ENCODE measurements around the gene ANKFN1.

The ANKFN1 gene

DNA sequence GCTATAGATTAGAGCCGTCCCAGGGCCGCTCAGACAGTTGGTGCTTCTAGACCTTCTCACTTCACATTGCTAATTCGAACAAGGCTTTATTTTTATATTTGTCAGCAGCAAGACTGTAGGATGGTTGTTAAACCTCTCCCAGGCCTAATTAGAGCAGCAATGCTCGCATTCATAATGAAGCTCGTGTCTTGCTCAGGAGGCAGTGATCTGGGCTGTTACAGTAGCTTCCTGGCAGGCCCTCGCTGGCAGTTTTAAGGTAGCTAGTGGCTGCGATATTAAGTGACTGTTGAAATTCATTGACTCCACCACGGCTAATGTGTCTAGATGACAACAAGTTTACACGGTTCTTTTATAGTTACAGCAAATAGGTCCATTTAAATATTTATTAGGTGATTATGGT, 23.2 kb upstream of the ANKFN1 start:
- H3K27ac Mint-ChIP-seq: no peak overlapping the region
- no peaks in the 10 kb centered on the region for H3K36me3 Mint-ChIP-seq
- H3K4me1 Mint-ChIP-seq: no peaks in the 10 kb centered on the region
- peaks cover 3% of the 10 kb centered on the region for H3K27me3 Mint-ChIP-seq
- ATAC-seq (ENCODE audit: low read depth) (no peak), DNase-seq (ENCODE audit: low spot score in 2 of 2) (no peak)
- H3K9me3 Mint-ChIP-seq: no peaks in the 10 kb centered on the region
- no peak overlapping the region for H3K4me3 Mint-ChIP-seq

DNA sequence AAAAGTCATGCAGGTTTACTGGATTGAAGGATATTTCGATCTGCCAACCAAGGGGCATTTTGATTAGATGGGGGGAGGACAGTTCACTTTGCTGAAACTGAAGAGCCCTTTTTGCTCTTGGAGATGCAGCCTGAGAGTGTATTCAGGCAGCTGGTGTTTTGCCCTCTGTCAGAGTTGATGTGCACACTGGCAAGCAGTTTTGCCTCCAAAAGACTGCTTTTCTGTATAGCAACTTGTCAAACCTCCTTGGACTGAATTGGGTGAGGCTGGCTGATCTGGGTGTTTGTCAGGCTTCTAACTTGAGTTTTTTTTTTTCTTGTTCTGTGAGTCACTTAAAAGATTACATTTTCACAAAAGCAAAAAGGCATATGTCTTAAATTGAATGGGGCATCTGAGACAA, 22.6 kb upstream of the ANKFN1 start:
- Mint-ChIP-seq H3K27me3 (peaks cover under 1% of the 10 kb centered on the region), H3K36me3 (no peaks in the 10 kb centered on the region), H3K4me1 (no peaks in the 10 kb centered on the region), H3K9me3 (no peaks in the 10 kb centered on the region), H3K4me3 (no peak overlapping the region), H3K27ac (no peak overlapping the region)
- DNase-seq (ENCODE audit: low spot score in 2 of 2) (no peak), ATAC-seq (ENCODE audit: low read depth) (no peak)

GRCh38 chr17:56131431-56131830, 21.8 kb upstream of the ANKFN1 start:
- Mint-ChIP-seq H3K9me3 (no peaks in the 10 kb centered on the region), H3K27ac (no peak overlapping the region), H3K36me3 (no peaks in the 10 kb centered on the region), H3K27me3 (no peaks in the 10 kb centered on the region), H3K4me1 (no peaks in the 10 kb centered on the region), H3K4me3 (no peak overlapping the region)
- ATAC-seq (ENCODE audit: low read depth) (no peak), DNase-seq (ENCODE audit: low spot score in 2 of 2) (no peak)

DNA sequence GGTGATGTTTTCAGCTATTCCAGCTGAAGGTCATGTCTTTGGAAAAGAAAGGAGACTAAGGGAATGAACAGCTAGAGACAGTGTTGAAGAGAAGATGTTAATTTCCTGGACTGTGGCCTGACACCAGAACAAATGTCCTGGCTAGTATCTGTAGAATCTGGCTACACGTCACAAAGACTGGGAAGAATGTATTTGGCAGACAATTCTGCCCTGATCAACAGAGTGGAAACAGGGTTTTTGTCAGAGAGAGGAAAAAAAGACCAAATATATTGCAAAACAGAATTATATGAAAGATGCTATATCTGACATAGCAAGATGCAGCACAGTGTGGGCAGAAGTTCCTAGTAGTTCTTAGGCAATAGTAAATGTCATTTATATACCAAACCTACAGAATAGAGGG, 17.0 kb upstream of the ANKFN1 start:
- H3K27me3 Mint-ChIP-seq: no peaks in the 10 kb centered on the region

GRCh38 chr17:56141046-56141839, 12.0 kb upstream of the ANKFN1 start:
- Mint-ChIP-seq H3K27ac (no peak overlapping the region), H3K4me3 (no peak overlapping the region), H3K4me1 (no peaks in the 10 kb centered on the region), H3K9me3 (peaks cover 2% of the 10 kb centered on the region), H3K27me3 (no peaks in the 10 kb centered on the region), H3K36me3 (no peaks in the 10 kb centered on the region)
- DNase-seq (ENCODE audit: low spot score in 2 of 2) (no peak), ATAC-seq (ENCODE audit: low read depth) (no peak)

More for the DNA sequence above, 17.0 kb upstream of the ANKFN1 start:
- H3K36me3 Mint-ChIP-seq: no peaks in the 10 kb centered on the region
- DNase-seq (ENCODE audit: low spot score in 2 of 2): no peak
- H3K4me1 Mint-ChIP-seq: no peaks in the 10 kb centered on the region
- no peak for ATAC-seq (ENCODE audit: low read depth)
- no peaks in the 10 kb centered on the region for H3K9me3 Mint-ChIP-seq
- H3K27ac Mint-ChIP-seq: no peak overlapping the region
- H3K4me3 Mint-ChIP-seq: no peak overlapping the region

- no peaks in the 10 kb centered on the region for H3K4me1 Mint-ChIP-seq
- no peak overlapping the region for H3K27ac Mint-ChIP-seq
- no peaks in the 10 kb centered on the region for H3K36me3 Mint-ChIP-seq
- H3K4me3 Mint-ChIP-seq: no peak overlapping the region
- H3K9me3 Mint-ChIP-seq: peaks cover 3% of the 10 kb centered on the region
- no peaks in the 10 kb centered on the region for H3K27me3 Mint-ChIP-seq
- DNase-seq (ENCODE audit: low spot score in 2 of 2) (no peak), ATAC-seq (ENCODE audit: low read depth) (no peak)
Observed at GRCh38 chr17:56142325-56142724, 10.9 kb upstream of the ANKFN1 start.

DNA sequence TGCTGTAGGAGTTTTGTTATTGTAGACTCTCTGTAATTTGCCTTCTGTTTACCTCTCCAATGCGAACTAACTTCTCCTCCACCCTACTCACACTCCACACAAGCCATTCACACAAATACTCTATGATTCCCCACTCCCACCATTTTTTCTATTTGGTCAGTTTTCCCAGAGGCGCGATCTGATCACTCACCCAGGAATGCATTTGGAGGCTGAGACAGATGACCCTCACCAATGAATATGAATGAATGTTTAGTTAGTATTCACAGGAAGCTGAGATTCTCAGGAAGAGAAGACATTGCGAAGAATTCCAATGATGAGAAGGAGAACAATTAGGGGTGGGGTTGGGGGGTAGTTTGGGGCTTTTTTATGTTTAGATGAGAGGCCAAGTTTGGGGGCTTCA, 10.5 kb upstream of the ANKFN1 start:
- no peak for DNase-seq (ENCODE audit: low spot score in 2 of 2)
- Mint-ChIP-seq H3K9me3 (peaks cover 3% of the 10 kb centered on the region), H3K36me3 (no peaks in the 10 kb centered on the region), H3K27ac (no peak overlapping the region), H3K27me3 (no peaks in the 10 kb centered on the region), H3K4me1 (no peaks in the 10 kb centered on the region), H3K4me3 (no peak overlapping the region)
- ATAC-seq (ENCODE audit: low read depth): no peak

- no peaks in the 10 kb centered on the region for H3K27me3 Mint-ChIP-seq
Observed at GRCh38 chr17:56144223-56144622, 9.1 kb upstream of the ANKFN1 start.

DNA sequence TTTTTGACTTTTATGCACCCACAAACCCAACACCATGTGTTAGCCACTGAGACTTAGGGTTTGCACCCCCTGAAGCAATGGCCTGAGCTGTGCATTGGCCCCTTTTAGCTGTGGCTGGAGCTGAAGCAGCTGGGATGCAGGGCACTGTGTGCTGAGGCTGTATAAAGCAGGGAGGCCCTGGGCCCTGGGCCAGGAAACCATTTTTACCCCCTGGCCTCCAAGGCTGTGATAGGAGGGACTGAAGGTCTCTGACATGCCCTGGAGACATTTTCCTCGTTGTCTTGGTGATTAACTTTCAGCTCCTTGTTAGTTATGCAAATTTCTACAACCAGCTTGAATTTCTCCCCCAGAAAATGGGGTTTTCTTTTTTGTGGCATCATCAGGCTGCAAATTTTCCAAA, 6.7 kb upstream of the ANKFN1 start:
- ATAC-seq (ENCODE audit: low read depth) (no peak), DNase-seq (ENCODE audit: low spot score in 2 of 2) (no peak)
- H3K27ac Mint-ChIP-seq: no peak overlapping the region
- no peak overlapping the region for H3K4me3 Mint-ChIP-seq
- no peaks in the 10 kb centered on the region for H3K36me3 Mint-ChIP-seq
- no peaks in the 10 kb centered on the region for H3K27me3 Mint-ChIP-seq
- no peaks in the 10 kb centered on the region for H3K4me1 Mint-ChIP-seq
- peaks cover 5% of the 10 kb centered on the region for H3K9me3 Mint-ChIP-seq

More at GRCh38 chr17:56144223-56144622, 9.1 kb upstream of the ANKFN1 start:
- no peak for ATAC-seq (ENCODE audit: low read depth)
- no peaks in the 10 kb centered on the region for H3K36me3 Mint-ChIP-seq
- H3K9me3 Mint-ChIP-seq: peaks cover 4% of the 10 kb centered on the region
- H3K27ac Mint-ChIP-seq: no peak overlapping the region
- DNase-seq (ENCODE audit: low spot score in 2 of 2): no peak
- no peaks in the 10 kb centered on the region for H3K4me1 Mint-ChIP-seq
- no peak overlapping the region for H3K4me3 Mint-ChIP-seq

GRCh38 chr17:56148333-56148732, 4.9 kb upstream of the ANKFN1 start:
- DNase-seq (ENCODE audit: low spot score in 2 of 2): no peak
- H3K36me3 Mint-ChIP-seq: no peaks in the 10 kb centered on the region
- H3K27me3 Mint-ChIP-seq: no peaks in the 10 kb centered on the region
- no peak overlapping the region for H3K4me3 Mint-ChIP-seq
- H3K9me3 Mint-ChIP-seq: peaks cover 5% of the 10 kb centered on the region
- H3K4me1 Mint-ChIP-seq: no peaks in the 10 kb centered on the region
- no peak overlapping the region for H3K27ac Mint-ChIP-seq
- no peak for ATAC-seq (ENCODE audit: low read depth)

- H3K4me1 Mint-ChIP-seq: no peaks in the 10 kb centered on the region
- no peaks in the 10 kb centered on the region for H3K36me3 Mint-ChIP-seq
- H3K27me3 Mint-ChIP-seq: no peaks in the 10 kb centered on the region
- ATAC-seq (ENCODE audit: low read depth) (no peak), DNase-seq (ENCODE audit: low spot score in 2 of 2) (no peak)
- H3K27ac Mint-ChIP-seq: no peak overlapping the region
- H3K4me3 Mint-ChIP-seq: no peak overlapping the region
- peaks cover 6% of the 10 kb centered on the region for H3K9me3 Mint-ChIP-seq
Observed at GRCh38 chr17:56149266-56150036, 3.8 kb upstream of the ANKFN1 start.

DNA sequence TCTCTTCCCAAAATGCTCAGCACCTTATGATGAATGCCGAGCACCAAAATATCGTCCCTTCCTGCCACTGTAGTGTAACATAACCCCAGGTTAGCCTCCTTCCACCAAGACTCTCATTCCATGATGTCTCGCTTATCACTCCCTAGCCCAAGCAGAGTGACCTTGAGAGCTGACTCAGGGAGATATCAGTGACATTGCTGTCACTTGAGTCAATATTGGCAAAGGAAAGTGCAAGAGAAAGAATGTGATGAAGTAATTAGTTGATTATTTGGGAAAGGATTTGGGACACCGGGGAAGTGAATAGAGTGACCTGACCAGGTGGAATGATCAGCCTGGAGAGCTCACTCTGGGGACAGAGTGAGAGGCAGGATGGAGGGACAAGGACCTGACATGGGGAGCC, 2.6 kb upstream of the ANKFN1 start:
- Mint-ChIP-seq H3K9me3 (peaks cover 5% of the 10 kb centered on the region), H3K4me3 (no peak overlapping the region), H3K27me3 (no peaks in the 10 kb centered on the region), H3K27ac (no peak overlapping the region), H3K36me3 (no peaks in the 10 kb centered on the region), H3K4me1 (no peaks in the 10 kb centered on the region)
- ATAC-seq (ENCODE audit: low read depth) (no peak), DNase-seq (ENCODE audit: low spot score in 2 of 2) (no peak)

DNA sequence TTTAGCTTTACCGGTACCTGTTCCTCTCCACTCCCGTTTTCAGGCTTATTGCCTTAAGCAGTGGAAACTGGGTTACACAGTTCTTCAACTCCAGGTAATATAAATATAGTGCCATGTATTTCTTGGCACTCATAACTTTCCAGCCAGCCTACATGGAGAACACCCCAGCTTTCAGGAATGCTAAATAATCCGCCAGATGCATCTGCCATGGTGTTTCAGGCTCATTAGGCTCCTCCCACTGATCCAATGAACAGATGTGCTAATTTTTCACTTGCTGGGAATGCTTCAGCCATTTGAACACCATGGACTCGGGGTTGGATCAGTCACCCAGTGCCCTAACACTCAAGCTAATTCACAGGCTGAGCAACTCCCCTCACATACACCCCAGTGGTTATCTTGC, 4.6 kb downstream of the ANKFN1 start:
- Mint-ChIP-seq H3K4me3 (no peak overlapping the region), H3K4me1 (no peaks in the 10 kb centered on the region), H3K9me3 (peaks cover 1% of the 10 kb centered on the region), H3K27ac (no peak overlapping the region), H3K27me3 (no peaks in the 10 kb centered on the region), H3K36me3 (no peaks in the 10 kb centered on the region)
- DNase-seq (ENCODE audit: low spot score in 2 of 2) (no peak), ATAC-seq (ENCODE audit: low read depth) (no peak)

- H3K4me1 Mint-ChIP-seq: no peaks in the 10 kb centered on the region
- H3K4me3 Mint-ChIP-seq: no peak overlapping the region
- no peak for ATAC-seq (ENCODE audit: low read depth)
- H3K27me3 Mint-ChIP-seq: no peaks in the 10 kb centered on the region
- H3K27ac Mint-ChIP-seq: no peak overlapping the region
- H3K9me3 Mint-ChIP-seq: peaks cover 1% of the 10 kb centered on the region
- no peaks in the 10 kb centered on the region for H3K36me3 Mint-ChIP-seq
- no peak for DNase-seq (ENCODE audit: low spot score in 2 of 2)
Observed at GRCh38 chr17:56158344-56158743, 5.1 kb downstream of the ANKFN1 start.

All from memory B cell (primary cell).